Stimulated activated CD8-positive, alpha-beta memory T cell treated with anti-CD3 and anti-CD28 coated beads, Interleukin-4, amount 100 ng/mL, for 4 hours (primary cell): ENCODE measurements around the gene RAB5B.

Experiments
- DNase-seq, 2 donors: peaks; one replicate each; pipeline ENCODE4 v3.0.0-alpha.2; 2020; ENCODE audit warnings: low read depth in 2 of 2, low spot score in 1 of 2

Gene RAB5B, protein sequence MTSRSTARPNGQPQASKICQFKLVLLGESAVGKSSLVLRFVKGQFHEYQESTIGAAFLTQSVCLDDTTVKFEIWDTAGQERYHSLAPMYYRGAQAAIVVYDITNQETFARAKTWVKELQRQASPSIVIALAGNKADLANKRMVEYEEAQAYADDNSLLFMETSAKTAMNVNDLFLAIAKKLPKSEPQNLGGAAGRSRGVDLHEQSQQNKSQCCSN

DNA sequence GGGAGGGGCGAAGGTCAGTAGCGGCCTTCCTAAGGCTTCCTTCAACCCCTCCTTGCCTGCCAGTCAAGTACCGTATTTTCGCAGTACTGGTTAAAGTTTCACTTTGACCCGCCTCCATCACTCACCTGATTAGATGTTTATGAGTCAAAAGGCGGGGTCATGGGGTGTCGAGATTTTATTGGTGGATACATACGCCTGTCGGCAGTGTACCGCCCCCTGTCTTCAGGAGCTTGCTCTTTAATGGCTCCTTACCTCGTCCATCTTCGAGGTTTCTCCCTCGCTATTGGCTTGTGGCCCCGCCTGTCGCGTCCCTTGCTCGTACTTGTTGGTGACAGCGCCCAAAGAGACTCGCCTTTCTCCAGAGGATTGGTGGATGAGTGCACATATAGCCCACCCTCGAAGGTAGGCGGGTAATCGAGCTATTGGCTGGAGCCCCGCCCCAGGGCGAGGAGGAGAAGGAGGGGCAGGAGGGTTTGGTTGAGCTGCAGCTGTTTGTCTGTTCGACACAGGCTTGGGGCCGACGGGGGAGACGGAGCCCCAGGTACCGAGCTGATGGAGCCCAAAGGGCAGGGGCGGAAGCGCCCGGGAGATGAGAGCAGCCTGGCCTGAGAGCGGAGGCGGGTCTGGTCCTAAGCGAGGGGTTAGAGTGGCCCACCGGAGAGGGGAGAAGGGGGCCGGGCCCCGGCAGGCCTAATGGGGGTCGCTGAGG is at the start of gene RAB5B:
TSS of gene RAB5B (plus strand) at position 480 of the 709 bp plus-strand sequence. CDS start 12,883 bp downstream, outside the sequence.
- DNase-seq = peak; percentile 94 to 97

DNA sequence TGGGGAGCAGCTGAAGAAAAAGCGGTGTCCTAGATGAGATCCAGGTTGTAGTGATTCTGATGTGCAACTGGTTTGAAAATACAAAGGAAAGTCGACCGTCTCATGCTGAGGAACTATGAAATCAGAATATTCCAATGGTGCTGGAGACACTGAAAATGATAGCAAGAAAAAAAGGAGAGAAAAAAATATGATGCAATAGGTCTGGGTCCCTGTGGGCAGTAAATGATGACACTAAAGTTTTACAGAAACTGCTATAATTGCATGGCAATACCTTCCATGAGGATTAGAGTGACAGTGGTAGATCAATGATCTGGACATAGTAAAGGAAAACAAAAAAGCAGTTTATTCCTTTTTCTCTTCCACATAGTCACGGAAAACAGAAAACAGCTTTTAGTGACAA is 48.5 kb upstream of the RAB5B start:
- no peak for DNase-seq

DNA sequence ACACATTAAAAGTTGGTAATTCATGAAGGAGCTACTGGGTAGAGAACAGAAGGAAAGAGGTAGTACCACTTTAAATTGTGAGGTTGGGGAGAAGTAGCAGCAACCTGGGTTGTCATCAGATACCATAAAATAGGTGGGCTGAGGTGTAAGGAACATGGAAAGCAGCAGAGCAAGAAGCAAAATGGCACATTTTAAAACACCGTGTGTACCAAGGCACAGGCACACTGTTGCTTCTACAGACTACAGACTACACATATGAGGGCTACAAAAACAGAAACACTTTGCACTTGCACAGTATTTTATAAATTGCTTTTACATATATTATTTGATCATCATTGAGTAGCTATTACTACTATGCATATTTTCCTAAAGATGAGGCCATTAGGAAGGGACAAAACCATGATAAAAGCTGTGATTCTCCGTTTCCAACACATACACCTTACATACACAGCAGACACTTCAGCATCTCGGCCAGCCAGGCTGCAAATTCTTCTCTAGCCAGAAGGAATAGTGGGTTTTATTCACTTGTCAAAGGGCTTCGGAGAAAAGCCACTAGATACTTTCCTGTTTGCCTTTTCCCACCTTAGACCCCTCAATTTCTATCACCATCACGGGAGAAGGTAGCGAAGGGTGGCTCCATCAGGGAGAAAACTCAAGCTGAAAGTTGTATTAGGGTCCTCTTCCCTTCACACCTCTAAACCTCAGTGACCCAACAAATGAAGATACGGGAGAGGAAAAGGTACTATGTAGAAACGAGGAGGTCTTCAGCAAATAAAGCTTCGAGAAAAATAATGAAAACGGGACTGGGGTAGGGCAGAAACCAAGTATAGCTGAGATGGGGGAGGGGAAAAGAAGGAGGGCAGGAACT is 47.8 kb upstream of the RAB5B start:
- DNase-seq = no peak

DNA sequence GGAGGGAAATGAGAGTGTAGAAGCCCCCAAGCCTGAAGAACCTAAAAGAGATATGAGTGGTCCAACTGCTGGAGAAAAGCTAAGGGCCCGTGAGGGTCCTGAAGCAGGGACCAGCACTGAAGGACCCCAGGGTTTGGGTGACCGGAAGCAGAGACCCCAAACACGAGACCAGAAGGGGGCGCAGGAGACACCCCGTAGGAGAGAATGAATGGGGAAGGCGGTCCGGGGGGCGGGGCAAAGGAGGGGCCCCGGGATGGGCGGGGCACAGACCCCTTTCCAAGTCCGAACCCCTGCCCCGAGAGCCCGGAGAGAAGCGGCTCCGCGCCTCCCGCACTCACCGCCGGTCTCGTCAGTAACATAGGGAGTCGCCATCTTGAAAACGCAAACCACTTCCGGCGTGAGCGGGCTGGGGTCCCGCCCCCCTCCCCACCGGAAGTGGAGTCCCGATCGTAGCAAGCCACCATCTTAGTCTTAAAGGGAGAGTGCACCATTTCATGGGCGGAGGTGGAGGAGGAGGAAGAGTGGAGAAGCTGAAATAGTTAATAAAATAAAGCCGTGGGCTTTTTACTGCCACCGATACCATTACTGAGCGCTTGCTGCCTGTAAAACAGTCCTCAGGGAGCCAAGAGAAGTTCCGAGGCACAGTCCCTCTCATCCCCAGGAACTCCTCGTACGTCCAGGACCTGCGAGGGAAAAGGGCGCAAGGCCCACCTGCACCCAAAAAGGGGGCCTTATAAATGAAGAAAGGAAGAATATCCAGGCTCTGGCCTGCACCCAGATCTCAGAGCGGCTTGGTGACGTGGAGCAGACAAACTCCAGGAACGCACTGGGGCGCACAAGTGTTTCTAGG is 46.9 kb upstream of the RAB5B start:
- peak; percentile 74 to 82 for DNase-seq

DNA sequence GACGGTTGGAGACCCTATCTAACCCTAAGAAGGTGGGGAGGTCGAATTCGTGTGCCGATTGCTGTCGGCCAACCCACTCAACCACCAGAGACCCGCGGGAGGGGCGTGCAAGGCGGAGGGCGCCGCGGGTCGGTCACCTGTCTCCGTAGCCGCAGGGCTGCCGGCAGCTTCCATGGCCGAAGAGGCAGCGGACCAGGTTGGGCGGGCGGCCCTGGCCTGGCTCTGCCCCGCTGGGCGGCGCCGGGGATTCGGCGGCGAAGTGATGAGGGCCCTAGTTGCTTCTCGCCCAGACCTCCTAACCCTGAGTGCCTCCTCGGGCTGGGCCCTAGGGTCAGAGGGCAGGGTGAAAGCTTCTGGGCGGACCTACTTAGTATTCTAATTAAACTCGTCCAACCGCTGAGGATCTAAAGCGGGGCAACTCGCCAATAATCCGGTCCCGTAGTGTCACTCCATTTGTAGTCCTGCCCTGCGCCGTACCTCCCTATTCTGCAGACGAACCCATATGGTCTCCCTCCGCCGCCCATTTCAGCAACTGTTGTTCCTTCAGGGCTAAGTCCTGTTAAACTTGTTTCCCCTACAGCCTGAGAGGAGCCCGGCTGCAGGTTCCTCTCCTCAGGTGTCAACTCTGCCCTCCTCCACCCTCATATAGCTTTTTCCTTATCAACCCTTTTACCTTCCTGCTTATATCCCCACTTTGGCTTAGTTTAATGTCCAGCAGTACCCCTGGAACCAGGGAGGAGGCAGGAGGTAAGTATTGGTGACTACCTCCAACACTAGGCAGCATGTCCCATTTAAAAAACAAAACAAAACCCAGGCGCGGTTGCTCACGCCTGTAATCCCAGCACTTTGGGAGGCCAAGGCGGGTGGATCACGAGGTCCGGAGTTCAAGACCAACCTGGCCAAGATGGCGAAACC is 46.0 kb upstream of the RAB5B start, which contains the start of gene PYM1:
TSS of gene PYM1 (minus strand) at position 307 of the 915 bp plus-strand sequence. CDS start at position 174, 133 bp downstream.
- peak in 1 of 2 donors; percentile 38 for DNase-seq

DNA sequence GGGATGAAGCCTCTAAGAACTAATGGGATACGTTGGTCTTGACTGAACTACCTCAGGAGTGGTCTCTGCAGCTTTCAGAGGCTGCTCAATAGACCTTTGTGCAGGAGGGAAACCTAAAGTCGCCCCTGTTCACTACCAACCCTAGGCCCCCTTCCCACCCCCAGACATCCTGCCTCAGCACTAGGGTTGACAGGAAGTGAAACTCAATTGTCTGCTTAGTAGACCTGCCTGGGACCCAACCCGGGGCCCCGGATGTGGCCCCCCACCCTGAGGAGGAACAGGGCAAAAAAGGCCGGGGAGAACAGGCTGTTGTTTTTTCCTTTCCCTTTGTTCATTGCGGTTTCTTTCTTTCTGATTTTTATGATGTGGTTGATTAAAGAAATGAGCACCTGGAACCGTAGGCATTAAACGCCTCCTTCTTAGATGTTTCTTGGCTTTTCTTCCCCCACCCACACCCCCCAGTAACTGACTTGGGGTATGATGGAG is 44.5 kb upstream of the RAB5B start:
- peak; percentile 56 to 75 for DNase-seq

DNA sequence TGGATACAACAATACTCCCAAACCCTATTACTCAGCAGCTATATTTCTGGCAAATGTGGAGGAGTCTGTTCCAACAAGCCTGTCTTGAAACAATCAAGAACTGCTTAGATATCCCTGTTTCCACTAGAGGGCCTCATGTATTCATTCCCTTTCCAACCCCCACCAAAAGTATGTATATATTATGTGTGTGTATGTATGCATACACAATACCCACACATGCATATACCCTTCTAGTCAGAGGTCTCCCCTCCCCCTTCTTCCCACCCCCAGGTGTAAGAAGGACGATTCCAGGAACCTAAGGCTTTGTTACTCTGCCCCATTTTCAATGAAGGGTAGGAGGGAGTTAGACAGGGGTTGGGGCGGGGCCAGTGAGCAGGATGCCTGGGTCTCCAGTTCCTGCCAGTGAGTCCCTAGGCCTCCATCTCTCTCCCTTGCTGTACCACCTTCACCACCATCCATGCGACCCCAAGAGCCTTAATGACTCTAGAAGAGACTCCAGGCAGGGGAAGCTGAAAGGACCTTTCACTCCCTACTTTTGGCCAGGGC is 43.0 kb upstream of the RAB5B start, which contains the start of gene DGKA:
TSS of gene DGKA (plus strand) at position 392 of the 546 bp plus-strand sequence. CDS start 5,342 bp downstream, outside the sequence.
- no peak for DNase-seq

DNA sequence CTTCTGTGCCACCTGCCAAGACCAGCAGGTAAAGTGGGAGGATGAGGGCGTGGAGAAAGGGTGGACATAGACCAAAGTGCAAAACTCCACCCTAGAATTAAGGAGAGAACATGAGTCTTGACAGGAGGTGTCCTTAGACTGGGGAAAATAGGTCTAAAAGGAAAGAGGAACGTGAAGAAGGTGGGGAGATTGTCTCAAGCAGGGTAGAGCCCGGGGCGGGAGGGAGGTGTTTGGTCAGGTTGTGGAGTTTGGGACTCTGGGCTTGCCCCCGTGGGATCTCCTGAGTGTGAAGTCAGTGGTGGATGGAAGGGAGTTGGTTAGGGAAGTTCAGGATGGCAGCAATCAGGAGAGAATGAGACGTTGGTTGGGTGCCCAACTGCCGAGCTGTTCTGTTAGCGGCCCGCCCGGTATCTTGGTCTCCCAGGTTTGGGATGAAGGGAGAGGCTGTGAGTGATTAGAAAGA is 42.5 kb upstream of the RAB5B start:
- no peak for DNase-seq

DNA sequence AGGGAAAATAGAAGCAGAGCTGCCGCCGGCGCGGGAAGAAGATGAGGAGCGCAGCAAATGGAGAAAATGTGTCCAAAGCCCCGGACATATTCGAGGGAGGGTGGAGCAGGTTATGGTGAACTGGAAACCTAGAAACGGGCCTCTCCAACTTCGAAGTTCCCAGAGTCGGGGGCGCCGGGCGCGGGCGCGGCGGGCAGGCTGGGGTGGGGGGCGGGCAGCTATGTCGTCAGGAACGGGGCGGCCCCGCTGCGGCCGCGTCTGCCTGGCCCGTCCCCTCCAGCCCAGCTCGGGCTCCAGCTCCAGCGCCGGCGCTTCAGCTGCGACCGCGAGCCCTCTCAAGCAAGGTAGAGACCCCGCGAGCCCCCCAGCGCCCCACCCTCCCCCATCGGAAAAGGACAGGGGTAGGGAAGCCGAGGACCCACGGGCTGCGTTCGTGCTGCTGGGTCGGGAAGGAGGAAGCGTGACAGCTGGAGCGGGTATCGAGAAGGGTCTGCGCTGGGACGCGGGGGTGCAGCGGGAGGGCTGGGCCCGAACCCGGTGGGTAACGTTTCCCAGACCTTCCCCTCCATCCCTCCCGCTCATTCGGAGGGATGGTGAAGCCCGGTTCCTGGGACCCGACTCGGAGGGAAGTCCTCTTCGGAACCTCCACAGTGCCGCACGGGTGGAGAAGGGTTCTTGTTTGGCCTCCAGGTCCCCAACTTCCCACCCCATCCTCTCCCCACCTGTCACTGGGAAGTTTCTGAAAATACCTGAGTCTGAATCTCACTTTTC is 41.9 kb upstream of the RAB5B start:
- DNase-seq = no peak

DNA sequence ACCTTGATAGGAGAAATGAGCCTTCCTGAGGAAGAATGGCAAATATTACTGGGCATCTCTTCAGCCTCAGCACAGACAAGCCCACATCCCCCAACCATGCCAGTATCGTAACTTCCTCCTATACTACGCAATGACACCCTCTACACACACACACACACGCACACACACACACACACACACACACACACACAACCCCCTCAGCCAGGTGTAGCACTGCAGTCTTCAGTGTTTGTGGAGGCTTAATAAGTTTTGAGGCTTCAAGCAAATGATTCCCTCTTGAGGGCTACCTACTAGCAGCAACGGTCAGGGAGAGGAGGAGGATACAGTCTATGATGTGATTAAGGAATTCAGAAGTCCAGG is 41.3 kb upstream of the RAB5B start:
- DNase-seq = no peak

DNA sequence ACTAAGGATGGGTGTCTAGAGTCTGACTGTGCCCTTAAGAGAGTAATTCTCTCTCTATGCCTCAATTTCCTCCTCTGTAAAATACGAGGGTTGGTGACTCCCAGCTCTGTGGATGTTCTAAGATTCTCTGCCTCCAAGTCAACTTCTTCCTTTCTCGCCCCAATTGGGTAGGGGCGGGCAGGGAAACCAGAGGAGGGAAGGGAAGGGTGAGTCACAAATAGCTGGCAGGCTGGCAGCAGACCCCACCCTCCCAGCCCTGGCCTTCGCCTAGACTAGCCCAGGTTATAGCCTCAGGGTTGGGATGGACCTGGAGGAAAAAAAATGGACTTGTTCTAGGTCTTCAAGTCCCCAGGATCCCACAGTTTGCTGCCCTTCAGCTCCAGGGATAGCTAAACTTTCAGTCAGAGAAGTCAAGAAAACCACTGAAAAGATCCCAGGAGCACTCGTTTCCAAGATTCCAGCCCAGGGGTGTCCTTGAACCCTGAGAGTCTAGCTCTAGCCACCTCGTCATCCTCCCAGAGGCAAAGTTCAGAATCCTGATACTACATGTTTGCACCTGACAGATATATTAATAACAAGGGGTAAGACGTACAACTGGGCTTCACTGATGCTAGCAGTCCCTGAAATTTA is 40.6 kb upstream of the RAB5B start:
- DNase-seq = no peak

DNA sequence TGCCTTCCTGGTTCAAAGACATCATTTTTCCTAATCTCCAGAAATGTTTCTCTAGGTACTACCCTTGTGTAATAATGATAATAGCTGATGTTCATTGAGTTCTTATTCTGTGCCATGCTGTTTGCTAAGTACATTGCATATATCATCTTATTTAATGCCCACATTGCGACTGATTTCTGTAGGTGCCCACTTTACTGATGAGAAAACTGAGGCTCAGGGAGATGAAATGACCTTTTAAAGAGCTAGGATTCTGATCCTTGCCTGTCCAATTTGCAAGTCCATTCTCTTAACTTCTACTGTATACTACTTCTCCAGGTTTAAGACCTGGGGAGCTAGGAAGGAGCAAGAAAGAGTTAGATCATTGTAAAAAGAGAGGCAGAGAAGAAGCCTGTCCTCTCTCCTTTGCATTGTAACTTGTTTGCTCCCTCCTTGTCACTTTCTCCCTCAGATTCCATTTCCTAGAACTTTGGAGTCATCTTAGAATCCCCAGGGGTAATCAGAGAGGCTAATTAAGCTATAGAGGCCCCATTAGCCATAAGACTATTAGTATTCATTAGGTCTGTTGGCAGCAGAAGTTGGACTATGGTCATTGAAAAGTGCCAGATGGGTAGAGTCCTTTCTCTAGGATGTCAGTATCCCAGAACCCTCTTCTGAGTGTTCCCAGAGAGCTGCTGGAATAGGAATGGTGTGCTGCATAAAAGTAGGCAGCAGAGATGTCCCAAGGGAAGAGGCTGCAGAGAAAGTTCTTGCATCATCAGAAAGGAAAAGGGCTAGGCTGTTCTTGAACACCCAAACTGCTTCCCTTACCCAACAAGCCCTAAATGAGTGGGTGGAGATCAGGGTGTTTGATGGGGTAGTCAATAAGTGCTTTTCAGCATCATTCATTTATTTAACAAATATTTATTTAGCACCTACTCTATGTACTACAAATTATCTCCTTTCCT is 39.8 kb upstream of the RAB5B start:
- no peak for DNase-seq

DNA sequence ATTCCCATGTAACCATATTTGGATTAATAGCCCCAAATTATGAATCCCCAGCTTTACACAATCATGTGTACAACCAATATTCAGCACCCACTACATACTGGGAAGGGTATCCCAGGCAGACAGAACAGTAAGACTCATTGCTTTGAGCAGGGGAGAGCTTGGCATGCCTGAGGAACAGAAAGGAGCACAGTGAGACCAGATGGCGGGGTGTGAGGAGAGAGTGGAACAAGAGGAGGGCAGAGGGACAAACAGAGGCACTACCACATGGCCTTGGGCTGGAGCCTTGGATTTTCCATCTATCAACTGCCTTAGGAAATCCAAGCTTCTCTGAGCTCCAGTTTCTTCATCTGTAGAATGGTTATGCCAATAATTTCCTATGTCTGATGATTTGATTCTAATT is 39.1 kb upstream of the RAB5B start:
- DNase-seq = no peak

DNA sequence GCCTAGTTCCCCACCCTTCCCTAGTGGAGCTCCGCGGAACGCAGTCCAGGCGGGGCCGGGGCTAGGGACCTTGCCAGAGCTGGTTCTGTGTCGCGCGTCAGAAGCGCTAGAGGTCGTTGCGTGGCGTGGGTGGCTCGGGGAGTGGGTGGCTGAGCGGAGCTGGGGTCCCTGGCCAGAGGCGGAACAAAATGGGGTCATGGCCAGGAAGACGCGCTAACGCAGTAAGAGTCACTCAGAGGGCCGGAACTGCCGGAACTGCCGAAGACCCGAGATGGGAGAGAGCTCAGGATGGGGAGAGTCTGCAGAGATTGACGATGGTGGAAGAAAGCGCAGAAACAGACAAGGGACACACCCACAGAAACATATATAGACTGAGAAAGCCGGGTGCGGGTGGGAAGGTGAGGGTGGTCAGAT is 38.1 kb upstream of the RAB5B start:
- no peak for DNase-seq

DNA sequence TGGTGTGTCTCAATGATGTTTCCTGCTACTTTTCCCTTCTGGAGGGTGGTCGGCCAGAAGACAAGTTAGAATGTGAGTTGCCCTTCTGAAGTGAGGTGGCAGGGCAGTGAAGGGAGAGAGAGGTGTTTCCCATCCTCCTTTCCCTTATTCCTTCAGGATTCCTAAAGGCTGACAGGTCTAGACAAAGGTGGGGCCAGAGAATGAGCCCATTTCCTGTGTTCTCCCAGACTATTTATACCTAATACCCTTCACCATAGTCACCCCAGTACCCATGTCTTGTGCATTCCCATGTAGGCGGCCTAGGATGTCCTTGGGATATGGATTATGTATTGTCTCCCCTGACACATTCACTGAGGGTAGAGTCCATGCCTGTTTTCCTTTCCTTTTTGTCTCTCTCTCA is 35.9 kb upstream of the RAB5B start:
- no peak for DNase-seq

DNA sequence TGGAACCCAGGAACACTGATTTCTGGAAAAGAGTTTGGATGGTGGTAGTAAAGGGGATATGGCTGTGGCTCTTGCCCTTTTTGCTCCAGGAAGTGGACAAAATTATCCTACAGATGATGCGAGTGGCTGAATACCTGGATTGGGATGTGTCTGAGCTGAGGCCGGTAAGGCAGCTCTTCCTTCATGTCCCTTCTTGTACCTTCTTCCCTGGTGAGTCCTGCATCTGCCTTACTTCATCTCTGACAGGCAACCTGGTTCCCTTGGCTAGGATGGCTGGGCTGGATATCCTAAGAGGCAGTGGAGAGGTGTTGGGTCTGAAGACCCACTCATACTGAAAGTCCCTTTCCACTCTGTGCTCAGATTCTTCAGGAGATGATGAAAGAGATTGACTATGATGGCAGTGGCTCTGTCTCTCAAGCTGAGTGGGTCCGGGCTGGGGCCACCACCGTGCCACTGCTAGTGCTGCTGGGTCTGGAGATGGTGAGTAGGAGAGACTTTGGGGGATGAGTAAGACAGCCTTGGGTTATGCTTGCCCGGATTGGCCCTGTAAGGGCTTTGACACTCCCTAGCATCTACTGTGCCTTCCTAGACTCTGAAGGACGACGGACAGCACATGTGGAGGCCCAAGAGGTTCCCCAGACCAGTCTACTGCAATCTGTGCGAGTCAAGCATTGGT is 34.9 kb upstream of the RAB5B start:
- no peak for DNase-seq
